GM19328 (cell line): ENCODE data around the gene ST7L.

Source experiments
- ATAC-seq: cut with Tn5 transposase; IDR thresholded peaks from one replicate; pipeline ENCODE4 v1.9.1; 2021; ENCODE audit warnings: mild to moderate bottlenecking, moderate library complexity; ENCODE audit not compliant: unreplicated experiment

ST7L gene

DNA sequence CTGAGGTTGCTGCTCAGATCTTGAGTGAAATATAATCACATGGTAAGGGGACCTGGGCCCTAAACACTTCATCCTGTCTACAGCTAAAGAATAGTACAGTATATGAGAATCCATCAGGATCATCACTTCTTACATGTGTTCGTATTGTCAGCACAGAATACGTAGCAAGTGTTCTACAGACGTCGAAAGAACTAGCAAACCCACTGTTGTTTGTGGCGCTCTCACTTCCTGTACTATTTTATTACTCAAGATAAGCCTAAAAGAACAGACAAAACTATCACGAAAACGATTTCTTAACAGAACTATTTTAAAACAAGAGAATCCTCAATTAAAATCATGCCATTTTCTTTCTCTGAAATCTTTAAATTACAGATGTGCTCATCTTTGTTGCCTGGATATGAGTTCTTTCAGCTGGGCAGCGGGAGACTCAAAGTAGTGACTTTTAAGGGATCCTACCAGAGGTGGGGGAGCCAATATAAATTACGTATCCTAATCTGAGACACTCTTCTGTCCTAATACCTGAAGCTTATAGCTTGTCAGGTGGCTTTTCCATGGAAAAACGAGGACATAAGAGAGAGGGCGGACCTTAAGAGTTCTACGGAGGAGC, 724 bp downstream of the ST7L start:
- ATAC-seq: no peak

DNA sequence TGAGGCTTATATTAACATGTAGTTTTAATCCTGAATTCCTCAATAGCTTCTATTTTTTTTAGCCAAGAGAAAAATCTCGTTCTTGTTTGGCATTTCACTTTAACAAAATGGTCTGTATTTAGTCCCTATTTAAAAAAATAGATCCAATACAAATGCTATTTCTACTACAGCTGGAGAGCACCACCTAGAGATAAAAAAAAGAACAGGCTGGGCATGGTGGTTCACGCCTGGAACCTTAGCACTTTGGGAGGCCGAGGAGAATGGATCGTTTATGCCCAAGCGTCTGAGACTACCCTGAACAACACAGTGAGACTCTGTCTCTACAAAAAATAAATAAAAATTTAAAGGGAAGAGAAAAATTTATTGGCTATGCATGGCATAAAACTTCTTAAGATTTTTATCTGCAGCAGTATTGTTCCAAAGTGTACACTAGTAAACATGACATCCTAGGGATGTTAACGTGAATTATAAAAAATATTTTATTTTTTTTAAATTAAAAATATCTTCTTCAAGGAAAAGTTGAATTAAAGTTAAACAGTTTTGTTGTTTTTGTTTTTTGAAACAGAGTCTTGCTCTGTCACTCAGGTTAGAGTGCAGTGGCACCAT, 4.4 kb downstream of the ST7L start:
- ATAC-seq: no peak

DNA sequence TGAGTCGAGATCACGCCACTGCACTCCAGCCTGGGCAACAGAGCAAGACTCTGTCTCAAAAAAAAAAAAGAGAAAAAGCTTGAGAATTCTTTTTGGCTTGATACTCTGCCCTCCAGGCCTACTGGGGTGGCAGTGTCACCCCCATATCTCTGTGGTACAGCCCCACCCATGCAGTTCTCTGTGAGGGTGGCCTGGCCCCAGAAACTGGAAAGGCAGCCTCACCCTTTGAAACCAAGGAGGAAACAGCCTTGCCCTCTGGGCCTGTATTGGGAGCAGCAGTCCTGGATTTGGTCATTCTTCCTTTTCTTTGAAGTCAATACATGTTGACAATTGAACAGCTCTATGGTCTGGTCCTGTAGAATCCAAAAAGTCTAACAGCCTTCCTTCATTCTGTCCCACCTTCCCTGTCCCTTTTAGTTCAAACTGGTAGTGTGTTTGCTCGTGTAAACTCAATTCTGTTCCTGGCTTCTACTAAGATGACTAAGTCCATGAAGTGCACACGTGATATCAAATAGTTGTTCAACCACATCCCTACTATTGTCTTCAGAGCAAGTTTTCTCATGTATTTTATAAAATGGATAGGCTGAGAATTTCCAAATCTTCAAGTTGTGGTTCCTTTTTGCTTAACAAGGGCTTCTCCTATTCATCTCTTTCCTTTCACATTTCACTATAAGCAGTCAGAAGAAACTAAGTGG, 13.2 kb downstream of the ST7L start:
- no peak for ATAC-seq

DNA sequence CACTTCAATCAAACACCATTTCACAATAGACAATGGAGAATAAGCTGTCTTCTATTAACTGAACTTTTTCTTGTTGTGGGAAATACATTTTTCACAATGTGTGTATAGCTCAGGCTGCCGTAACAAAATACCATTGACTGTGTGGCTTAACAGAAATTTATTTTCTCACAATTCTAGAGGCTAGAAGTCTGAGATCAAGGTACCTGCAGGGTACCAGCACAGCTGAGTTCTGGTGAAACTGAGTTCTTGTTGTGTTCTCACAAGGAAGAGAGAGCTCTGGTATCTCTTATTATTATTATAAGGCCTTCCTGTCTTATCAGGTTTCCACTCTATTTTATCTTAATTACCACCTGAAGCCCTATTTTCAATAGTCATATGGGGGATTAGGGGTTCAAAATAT, 15.4 kb downstream of the ST7L start:
- ATAC-seq: no peak

DNA sequence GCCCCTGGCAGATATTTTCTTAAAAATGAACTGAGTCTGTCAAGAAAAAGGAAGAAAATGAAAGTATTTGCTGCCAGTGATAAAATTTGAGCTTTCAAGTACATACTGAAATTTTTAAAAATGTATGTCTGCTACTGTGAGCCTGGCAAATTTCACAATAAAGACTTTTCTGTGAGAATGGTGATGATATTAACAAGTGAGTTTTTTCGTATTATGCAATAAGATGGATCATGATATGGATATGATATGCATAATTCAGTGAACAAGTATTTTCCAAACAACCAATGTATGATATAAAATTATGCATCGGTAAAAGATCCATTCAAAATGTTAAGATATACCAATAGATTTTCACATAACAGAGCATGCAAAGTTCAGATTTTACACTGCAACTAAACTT, 15.9 kb downstream of the ST7L start:
- ATAC-seq: no peak

DNA sequence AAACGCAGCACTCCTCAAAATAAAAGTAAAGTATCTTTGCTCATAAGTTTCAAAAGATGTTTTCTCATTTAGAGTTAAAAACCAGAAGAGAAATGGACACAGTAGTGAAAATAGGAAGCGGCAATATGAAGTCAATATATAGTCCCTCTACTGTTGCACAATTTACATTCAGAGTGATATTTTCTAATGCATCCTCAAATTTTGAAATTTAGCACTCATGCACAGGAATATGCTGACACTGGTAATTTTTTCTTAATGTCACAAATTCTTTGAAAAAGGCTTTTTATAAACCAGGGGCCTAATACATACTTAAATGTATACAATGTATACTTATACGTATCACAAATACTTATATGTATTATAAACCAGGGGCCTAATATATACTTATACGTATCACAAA, 19.5 kb downstream of the ST7L start:
- no peak for ATAC-seq

DNA sequence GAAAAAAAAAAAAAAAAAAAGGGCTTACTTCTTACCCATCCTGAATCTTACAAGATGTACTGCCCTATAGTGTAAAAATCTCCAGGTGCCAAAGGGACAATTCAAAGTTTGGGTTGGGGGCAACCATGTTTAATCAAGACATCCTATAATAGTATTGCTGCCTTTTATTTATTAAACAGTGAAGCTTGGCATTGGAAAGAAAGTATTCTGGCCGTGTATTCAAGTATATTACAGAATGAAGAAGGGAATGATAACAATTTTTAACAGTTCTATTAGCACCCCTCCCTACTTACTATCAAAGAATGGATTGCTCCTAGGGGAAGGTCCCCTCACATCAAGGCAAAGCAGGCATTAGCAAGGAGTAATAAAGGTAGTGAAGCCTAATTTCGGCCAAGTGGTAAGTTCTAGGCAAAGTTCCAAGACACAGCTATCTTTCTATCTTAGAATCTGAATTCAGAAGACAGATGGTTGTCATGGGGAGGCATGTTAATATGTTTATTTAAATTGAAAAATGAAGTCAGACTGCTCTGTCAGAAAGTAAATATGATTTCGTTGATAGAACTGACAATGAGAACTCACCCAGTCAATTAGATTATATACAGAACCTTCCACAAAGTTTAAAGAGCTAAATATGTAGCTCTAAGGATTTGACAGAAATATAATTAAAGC, 24.6 kb downstream of the ST7L start:
- no peak for ATAC-seq

DNA sequence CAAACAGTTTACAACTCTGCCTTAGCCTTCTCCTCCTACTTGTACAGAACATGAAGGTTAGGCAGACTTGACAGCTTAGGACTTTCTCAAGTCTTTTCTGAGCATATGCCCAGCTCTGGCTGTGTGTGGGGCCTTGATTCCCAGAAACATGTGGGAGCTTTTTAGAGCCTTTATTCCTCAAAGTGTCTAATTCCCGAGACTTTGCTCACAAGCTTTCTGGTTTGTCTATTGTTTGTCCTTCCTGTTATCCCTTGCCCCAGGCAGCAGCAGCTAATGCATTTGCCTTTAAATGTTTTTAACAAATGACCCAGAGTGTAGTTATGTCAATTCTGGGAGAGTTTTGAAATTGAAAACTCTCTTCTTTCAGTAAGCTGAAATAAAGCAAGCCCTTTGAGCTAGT, 29.2 kb downstream of the ST7L start:
- ATAC-seq: no peak

DNA sequence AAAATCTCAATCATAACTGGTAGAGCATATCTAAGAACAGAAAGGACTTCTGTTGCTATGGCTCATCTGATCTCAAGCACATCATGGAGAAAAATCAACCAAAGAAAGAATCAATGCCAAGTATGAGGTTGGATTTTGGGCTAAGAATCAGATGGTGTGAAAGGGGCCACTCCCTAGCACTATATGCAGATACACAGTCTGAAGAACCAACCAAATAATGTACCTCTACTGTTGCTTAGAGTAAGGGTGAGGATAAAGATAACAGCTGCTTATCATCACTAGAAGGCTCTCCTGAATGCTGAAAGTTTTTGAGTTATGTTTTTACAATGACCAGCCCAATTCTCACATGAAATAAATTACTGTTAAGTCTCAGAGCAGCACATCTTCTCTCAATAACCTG, 35.6 kb downstream of the ST7L start:
- no peak for ATAC-seq

DNA sequence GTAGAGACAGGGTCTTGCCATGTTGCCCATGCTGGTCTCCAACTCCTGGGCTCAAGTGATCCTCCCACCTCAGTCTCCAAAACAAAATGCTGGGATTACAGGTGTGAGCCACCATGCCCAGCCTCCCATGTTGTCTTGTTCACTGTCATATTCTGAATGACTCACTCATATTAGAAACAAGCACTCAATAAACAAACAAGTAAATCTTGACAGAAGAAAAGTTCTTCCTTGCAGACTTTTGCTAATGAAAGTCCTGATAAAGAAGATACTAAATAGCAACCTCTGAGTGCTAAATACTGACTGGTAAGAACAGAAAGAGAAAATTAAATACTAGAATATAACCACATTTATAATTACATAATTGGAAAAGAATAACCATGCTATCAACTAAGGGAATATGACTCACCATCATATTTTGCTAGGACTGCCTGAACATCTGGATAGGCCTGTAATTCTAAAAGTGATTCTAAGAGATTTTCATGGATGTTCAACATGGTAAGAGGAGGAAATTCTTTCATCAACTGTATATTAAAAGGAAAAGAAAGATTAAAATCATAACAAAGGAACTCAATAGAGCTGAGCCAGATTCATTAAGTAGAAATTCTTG, 37.3 kb downstream of the ST7L start:
- ATAC-seq: no peak

DNA sequence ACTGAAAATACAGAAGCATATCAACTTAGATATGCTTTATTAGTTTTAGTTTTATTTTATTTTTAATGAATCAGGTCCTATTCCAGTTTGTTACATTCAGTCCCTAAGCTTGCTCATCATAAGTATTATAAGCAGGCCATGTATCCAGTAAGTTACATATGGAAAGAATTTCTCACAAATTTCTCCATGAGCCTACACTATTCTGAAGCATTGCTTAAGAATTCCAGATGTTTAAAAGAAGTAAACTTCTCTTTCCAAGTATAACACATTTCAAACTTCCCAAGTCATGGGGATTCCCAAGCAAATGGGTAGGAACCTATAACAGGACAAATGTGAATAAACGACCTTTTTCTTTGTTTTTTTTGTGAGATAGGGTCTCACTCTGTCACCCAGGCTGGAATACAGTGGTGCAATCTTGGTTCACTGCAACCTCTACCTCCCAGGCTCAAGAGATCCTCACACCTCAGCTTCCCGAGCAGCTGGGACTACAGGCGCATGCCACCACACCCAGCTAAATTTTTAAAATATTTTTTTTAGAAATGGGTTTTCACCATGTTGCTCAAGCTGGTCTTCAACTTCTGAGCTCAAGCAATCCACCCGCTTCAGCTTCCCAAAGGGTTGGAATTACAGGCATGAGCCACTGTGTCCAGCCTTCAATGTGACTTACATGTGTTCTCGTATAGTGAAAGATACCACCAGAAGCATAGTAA, 39.0 kb downstream of the ST7L start:
- ATAC-seq: no peak

DNA sequence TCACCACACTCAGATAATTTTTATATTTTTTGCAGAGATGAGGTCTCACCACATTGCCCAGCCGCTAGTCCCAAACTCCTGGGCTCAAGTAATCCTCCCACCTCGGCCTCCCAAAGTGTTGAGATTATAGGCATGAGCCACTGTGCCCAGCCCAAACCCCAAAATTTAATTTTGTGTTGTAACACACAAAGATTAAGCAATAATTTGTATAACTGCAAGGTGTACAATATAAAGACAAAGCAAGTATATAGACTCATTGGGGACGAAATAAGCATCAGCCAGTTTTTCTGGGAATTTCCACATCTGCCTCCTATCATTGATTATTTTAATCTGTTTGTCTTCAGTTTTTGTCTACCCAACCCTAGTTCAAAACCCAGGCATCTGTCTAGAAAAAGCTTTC, 42.7 kb downstream of the ST7L start:
- ATAC-seq: no peak

DNA sequence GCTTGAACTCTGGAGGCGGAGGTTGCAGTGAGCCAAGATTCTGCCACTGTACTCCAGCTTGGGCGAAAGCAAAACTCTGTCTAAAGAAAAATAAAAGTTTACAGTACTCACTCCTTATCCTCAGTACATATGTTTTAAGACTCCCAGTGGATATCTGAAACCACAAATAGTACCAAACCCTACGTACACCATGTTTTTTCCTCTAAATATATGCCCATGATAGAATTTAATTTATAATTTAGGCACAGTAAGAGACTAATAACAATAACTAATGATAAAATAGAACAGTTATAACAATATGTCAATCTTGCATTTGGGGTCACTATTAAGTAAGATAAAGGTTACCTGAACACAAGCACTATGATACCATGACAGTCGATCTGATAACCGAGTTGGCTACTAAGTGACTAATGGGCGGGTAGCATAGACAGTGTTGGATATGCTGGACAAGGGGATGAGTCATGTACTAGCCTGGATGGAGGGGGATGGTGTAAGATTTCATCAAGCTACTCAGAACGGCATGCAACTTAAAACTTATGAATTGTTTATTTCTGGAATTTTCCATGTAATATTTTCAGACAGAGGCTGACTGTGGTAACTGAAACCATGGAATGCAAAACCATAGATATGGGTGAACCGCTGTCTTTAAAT, 43.7 kb downstream of the ST7L start:
- no peak for ATAC-seq

DNA sequence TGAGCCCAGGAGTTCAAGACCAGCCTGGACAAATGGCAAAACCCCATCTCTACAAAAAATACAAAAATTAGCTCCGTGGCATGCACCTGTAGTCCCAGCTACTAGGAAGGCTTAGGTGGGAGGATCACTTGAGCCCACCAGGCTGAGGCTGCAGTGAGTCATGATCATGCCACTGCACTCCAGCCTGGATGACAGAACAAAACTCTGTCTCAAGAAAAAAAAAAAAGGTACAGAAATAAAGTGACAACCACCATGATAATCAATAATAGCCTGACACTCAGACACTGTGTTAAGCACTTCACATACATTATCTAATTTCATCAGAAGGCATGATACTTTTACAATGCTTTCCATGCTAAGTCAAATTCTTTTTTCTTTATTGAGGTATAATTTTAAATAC, 53.1 kb downstream of the ST7L start:
- ATAC-seq: no peak

DNA sequence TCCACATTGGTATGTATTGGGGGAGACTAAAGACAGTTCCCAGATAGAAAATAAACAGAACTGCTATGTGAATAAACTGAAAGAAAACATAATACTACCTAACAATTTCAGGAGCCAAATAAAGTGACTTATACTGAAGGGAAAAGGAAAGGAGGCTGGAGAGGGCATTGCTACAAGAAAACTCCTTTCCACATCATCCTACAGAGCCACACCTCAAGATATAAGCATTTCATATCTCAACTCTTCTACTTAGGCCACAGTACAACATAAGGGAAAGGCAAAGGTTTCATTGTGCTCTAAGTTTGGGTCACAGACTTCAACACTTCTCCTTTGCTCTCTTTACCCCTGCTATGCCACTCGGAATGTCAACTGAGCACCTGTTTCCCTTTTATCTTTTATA, 54.9 kb downstream of the ST7L start:
- ATAC-seq: no peak

DNA sequence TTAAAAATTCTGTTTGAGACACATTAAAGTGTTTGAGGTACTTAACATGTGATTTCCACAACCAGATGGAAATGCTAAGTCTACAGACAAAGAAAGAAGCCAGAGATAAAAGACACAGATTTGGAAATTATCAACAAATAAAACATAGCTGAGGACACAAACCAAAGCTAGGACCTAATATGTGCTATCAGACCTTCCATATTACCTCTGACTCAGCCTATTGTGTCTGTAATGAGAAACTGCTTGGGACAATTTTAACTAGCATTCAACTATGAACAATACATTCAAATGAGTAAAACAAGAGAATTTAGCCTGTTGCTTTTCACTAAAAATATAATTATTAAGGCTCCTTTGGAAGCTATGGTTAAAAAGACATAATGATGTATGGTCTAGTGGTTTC, 55.6 kb downstream of the ST7L start:
- ATAC-seq: no peak

DNA sequence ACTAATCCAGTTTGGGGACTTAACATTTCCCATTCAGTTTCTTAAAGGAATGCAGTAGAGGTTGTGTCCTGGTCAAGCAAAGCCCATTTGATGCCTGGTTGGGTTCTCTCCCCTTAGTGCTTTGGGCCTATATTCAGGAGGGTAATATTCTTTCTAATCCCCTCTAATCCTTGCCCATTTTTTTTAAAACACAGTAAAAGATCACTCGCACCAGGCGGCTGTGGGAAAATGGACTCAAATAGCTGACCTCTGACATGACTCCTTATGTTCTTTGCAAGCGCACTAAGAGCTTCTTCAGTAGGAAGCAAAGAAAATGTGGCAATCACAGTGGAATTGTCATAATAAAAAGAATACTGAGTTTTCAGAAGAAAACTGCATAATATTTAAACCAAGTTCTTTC, 60.3 kb downstream of the ST7L start:
- ATAC-seq: no peak

DNA sequence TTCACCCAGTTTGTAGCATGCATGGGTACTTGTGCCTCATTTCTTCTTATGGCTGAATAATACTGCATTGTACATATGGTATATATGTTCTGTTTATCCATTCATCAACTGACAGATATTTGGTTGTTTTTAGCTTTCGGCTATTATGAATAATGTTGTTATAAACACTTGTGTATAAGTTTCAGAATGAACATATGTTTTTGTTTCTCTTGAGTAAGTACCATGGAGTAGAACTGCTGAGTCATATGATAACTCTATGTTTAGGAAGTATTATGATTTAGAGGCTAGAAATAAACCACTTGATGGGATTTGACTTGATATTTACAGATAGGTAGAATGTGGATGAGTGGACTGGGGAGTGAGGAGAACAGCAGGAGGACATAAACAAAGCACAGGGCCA, 61.6 kb downstream of the ST7L start:
- ATAC-seq: no peak

DNA sequence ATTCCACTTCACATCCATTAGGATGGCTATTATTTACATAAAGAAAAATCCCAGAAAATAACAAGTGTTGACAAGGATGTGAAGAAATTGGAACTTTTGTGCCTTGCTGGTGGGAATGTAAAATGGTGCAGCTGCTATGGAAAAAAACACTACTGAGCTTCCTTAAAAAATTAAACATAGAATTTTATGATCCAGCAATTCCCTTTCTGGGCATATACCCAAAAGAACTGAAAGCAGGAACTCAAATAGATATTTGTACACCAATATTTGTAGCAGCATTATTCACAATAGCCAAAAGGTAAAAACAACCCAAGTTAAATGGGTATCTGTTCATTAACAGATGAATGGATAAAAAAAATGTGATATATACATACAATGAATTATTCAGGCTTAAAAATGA, 64.5 kb downstream of the ST7L start:
- no peak for ATAC-seq

DNA sequence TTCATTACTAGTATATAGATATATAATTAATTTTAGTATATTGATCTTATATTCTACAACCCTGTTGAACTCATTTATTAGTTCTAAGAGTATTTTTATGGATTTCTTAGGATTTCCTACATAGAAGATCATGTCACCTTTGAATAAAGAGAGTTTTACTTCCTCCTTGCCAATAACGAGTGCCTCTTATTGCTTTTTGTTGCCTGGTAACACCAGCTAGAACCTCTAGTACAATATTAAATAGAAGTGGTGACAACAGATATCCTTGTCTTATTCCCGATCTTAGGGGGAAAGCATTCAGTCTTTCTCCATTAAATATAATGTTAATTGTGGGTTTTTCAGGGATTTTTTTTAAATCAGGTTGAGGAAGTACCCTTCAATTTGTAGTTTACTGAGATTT, 69.4 kb downstream of the ST7L start:
- ATAC-seq: no peak

DNA sequence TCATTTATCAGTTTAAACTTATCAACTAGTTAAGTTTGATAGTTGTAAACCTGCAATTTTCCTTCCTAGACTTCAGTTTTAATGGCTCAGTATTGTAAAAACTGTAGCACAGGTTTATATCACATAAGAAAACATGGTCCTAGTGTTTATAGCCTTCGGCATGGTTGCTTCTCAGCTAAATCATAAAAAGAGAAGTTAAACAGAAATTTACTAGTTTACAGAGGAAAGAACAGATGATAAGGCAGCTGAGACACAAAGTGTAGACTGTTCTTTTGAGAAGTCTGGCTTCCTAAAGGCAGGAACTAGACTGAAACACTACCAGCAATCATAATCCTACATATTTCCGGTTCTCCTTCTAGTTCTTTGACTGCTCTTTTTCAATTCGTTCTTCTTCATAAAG, 70.4 kb downstream of the ST7L start:
- no peak for ATAC-seq
